PC-3 (cell line): ENCODE measurements around the gene PREP. TPM values are rescaled to one million over a fixed set of nuclear protein-coding genes. Genes with fewer than 3 reads are reported as not detected.
"Not testable (repeated sequence)": the region's sequence is repeated elsewhere in the genome, so short reads cannot be mapped to it uniquely, and the experiment has no call there.

Source experiments
- ATAC-seq: fragments of 200-7000 bp; cut with Tn5 transposase; 2 replicates; pipeline ENCODE4 v1.9.1; 2020; ENCODE audit warnings: mild to moderate bottlenecking, moderate library complexity
- BruUV-seq: library from RNA; stranded (reverse); fragments of 400-500 nt; replicated peaks from 2 replicates; lab custom pipeline; 2021; lab: Mats Ljungman, UMichigan
- CTCF ChIA-PET: fragments of 300-600 bp; sonication (Branson Sonifier 250); formaldehyde crosslinking; loops from one replicate; lab custom pipeline; 2022; ENCODE audit warnings: antibody characterized with exemption; lab: Charles Lee
- POLR2A ChIA-PET: fragments of 300-600 bp; sonication (Branson Sonifier 250); formaldehyde crosslinking; loops from one replicate; lab custom pipeline; 2022; ENCODE audit warnings: antibody characterized with exemption; ENCODE audit not compliant: unreplicated experiment; lab: Charles Lee
- DNase-seq: peaks from one replicate; pipeline ENCODE4 v3.0.0-alpha.2; 2015
- H2AFZ ChIP-seq: fragments of 300-600 bp; sonication (generic); 2 replicates; pipeline ENCODE4 v1.6.0; 2016; ENCODE audit warnings: antibody characterized with exemption, low read length
- H3F3A ChIP-seq: fragments of 300-600 bp; sonication (generic); one replicate; pipeline ENCODE4 v1.6.0; 2017; ENCODE audit warnings: antibody characterized with exemption, low read length, control low read depth, mild to moderate bottlenecking; ENCODE audit not compliant: unreplicated experiment
- H3K27ac ChIP-seq: fragments of 300-600 bp; sonication (generic); 2 replicates; pipeline ENCODE4 v1.5.1; 2016; ENCODE audit warnings: mild to moderate bottlenecking, low read length
- H3K27me3 ChIP-seq: fragments of 300-600 bp; sonication (generic); 2 replicates; pipeline ENCODE4 v1.6.1; 2016; ENCODE audit warnings: low read length, mixed read lengths
- H3K36me3 ChIP-seq: fragments of 300-600 bp; sonication (generic); 2 replicates; pipeline ENCODE4 v1.6.1; 2016; ENCODE audit warnings: low read depth, mixed run types, low read length, mixed read lengths
- H3K4me1 ChIP-seq: fragments of 300-600 bp; sonication (generic); 2 replicates; pipeline ENCODE4 v1.5.1; 2016; ENCODE audit warnings: low read length; ENCODE audit not compliant: insufficient read depth
- H3K4me2 ChIP-seq: fragments of 300-600 bp; sonication (generic); 2 replicates; pipeline ENCODE4 v1.6.0; 2016; ENCODE audit warnings: low read length
- H3K4me3 ChIP-seq: fragments of 300-600 bp; sonication (generic); 2 replicates; pipeline ENCODE4 v1.5.1; 2016; ENCODE audit warnings: mild to moderate bottlenecking, low read length, mixed read lengths
- H3K79me2 ChIP-seq: fragments of 300-600 bp; sonication (generic); 2 replicates; pipeline ENCODE4 v1.6.1; 2017; ENCODE audit warnings: low read length, mixed read lengths
- H3K9ac ChIP-seq: fragments of 300-600 bp; sonication (generic); 2 replicates; pipeline ENCODE4 v1.6.0; 2016; ENCODE audit warnings: mild to moderate bottlenecking, low read length
- H3K9me2 ChIP-seq: fragments of 300-600 bp; sonication (generic); replicated peaks from 2 replicates; pipeline ENCODE4 v1.6.1; 2016; ENCODE audit warnings: mixed run types, low read length, mixed read lengths
- H3K9me3 ChIP-seq: fragments of 300-600 bp; sonication (generic); 2 replicates; pipeline ENCODE4 v1.6.1; 2016; ENCODE audit warnings: low read length, mixed read lengths
- H4K20me1 ChIP-seq: fragments of 300-600 bp; sonication (generic); 2 replicates; pipeline ENCODE4 v1.6.1; 2016; ENCODE audit warnings: low read length, mixed read lengths
- CTCF ChIP-seq: fragments of 300-600 bp; sonication (generic); conservative IDR thresholded peaks from 2 replicates; pipeline ENCODE4 v1.5.1; 2017; ENCODE audit warnings: antibody characterized with exemption, low read depth, mild to moderate bottlenecking, low read length
- EZH2 ChIP-seq: fragments of 300-600 bp; sonication (generic); IDR thresholded peaks from one replicate; pipeline ENCODE4 v1.6.1; 2017; ENCODE audit warnings: antibody characterized with exemption, mild to moderate bottlenecking, low read length; ENCODE audit not compliant: unreplicated experiment
- EZH2phosphoT487 ChIP-seq: fragments of 300-600 bp; sonication (generic); IDR thresholded peaks from 2 replicates; pipeline ENCODE4 v1.6.1; 2018; ENCODE audit warnings: mild to moderate bottlenecking, antibody characterized with exemption, low read length, borderline replicate concordance
- intact Hi-C: fragments of 100-400 bp; cut with micrococcal nuclease; formaldehyde crosslinking; loops from 2 replicates; pipeline ENCODE4 v1.9.0; 2023
- total RNA-seq: library from RNA; depleted of rRNA; stranded (reverse); fragments of >200 nt; gene quantifications from 2 replicates; pipeline ENCODE4 v1.2.3, GENCODE V29; 2014; rRNA removed

PREP gene
- total RNA-seq, 1 experiment from 2014 or later: 16.9 TPM

DNA sequence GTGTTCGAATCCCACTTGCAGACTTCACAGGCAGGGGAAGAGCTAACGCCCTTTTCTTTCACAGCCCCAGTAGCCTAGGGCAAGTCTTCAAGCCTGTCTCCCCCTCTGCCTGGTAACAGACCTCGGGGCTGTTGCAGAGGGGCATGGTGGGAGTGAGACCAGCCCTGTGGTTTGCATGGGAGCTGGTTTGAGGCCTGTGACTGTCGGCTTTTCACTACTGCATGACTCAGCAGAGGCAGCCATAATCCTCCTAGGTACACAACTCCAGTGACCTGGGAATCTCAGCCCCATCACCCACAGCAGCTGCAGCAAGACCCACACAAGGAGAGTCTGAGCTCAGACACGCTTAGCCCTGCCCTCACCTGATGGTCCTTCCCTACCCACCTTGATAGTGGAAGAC is 167.7 kb downstream of the PREP start:
- no peak for DNase-seq
- POLR2A ChIA-PET: no interaction called here
- Histone ChIP-seq H3K4me2 (no peak overlapping the region), H3K36me3 (no peaks in the 10 kb centered on the region), H3K27ac (no peak overlapping the region), H4K20me1 (no peaks in the 10 kb centered on the region), H3K79me2 (no peaks in the 10 kb centered on the region), H3F3A (no peaks in the 10 kb centered on the region), H3K9me3 (no peaks in the 10 kb centered on the region), H3K4me3 (no peak overlapping the region), H3K27me3 (no peaks in the 10 kb centered on the region), H3K4me1 (no peaks in the 10 kb centered on the region), H2AFZ (peak overlapping the region; percentile 42; the same call in 1 of the 2 replicates), H3K9me2 (no peaks in the 10 kb centered on the region), H3K9ac (no peak overlapping the region)
- ATAC-seq: no peak
- intact Hi-C loops: no loop called here
- CTCF ChIA-PET: no interaction called here
- TF ChIP-seq CTCF (no peak), EZH2 (no peak), EZH2phosphoT487 (no peak)
- BruUV-seq: no TSS peak

GRCh38 chr6:105231771-105232170 is 171.1 kb downstream of the PREP start:
- DNase-seq, BruUV-seq, H4K20me1 ChIP-seq, H3K79me2 ChIP-seq, H3K4me3 ChIP-seq, ATAC-seq, H2AFZ ChIP-seq, H3K9me3 ChIP-seq, CTCF ChIA-PET, H3K9ac ChIP-seq, H3F3A ChIP-seq, intact Hi-C loops, H3K4me2 ChIP-seq, H3K36me3 ChIP-seq, H3K4me1 ChIP-seq, H3K27me3 ChIP-seq, H3K9me2 ChIP-seq, H3K27ac ChIP-seq, POLR2A ChIA-PET: not testable (repeated sequence)

Other genes starting within 250 kb of the PREP start
- gene POPDC3, start 223.1 kb downstream of the PREP start, total RNA-seq: 31.6 and 41.4 TPM in 2 replicates